MCF 10A (cell line): ENCODE measurements around the gene CWC27. TPM values are rescaled to one million over a fixed set of nuclear protein-coding genes. Genes with fewer than 3 reads are reported as not detected.

ENCODE experiments used
- BruUV-seq: library from RNA; stranded (reverse); fragments of 400-500 nt; replicated peaks from 2 replicates; lab custom pipeline; 2021; lab: Mats Ljungman, UMichigan
- CTCF ChIA-PET: fragments of 300-600 bp; sonication (Branson Sonifier 250); formaldehyde crosslinking; extraction: SDS; loops from one replicate; lab custom pipeline; 2021; ENCODE audit warnings: antibody characterized with exemption, inconsistent platforms; lab: Yijun Ruan, JAX
- POLR2A ChIA-PET: fragments of 300-600, 350-650 bp; sonication (Branson Sonifier 250); formaldehyde crosslinking; extraction: SDS; loops from one replicate; lab custom pipeline; 2020; ENCODE audit warnings: antibody characterized with exemption, inconsistent platforms; lab: Yijun Ruan, JAX
- DNase-seq: peaks from one replicate; pipeline ENCODE4 v3.0.0-alpha.2; 2018; ENCODE audit not compliant: unreplicated experiment
- H3K27ac Mint-ChIP-seq: one replicate; pipeline ENCODE4 v1.8.0; 2022; ENCODE audit warnings: mild to moderate bottlenecking, low read depth, mixed read lengths; ENCODE audit not compliant: unreplicated experiment
- H3K27me3 Mint-ChIP-seq: one replicate; pipeline ENCODE4 v1.8.0; 2022; ENCODE audit warnings: mixed read lengths; ENCODE audit not compliant: insufficient read depth, unreplicated experiment
- H3K36me3 Mint-ChIP-seq: one replicate; pipeline ENCODE4 v1.8.0; 2022; ENCODE audit warnings: mild to moderate bottlenecking, moderate library complexity, mixed read lengths; ENCODE audit not compliant: insufficient read depth, unreplicated experiment
- H3K4me1 Mint-ChIP-seq: one replicate; pipeline ENCODE4 v1.8.0; 2022; ENCODE audit warnings: mixed read lengths; ENCODE audit not compliant: insufficient read depth, unreplicated experiment
- H3K4me3 Mint-ChIP-seq: one replicate; pipeline ENCODE4 v1.8.0; 2022; ENCODE audit warnings: mild to moderate bottlenecking, moderate library complexity, mixed read lengths; ENCODE audit not compliant: unreplicated experiment
- H3K9me3 Mint-ChIP-seq: one replicate; pipeline ENCODE4 v1.8.0; 2022; ENCODE audit warnings: mixed read lengths; ENCODE audit not compliant: unreplicated experiment
- CTCF ChIP-seq: fragments of 200-600 bp; IDR thresholded peaks from one replicate; pipeline ENCODE4 v1.8.0; 2022; ENCODE audit warnings: antibody characterized with exemption, mild to moderate bottlenecking; ENCODE audit not compliant: unreplicated experiment
- intact Hi-C: fragments of 100-400 bp; cut with micrococcal nuclease; formaldehyde crosslinking; loops from 2 replicates; pipeline ENCODE4 v1.14.1; 2022
- total RNA-seq: library from RNA; stranded (reverse); gene quantifications from 2 replicates; pipeline ENCODE4 v1.2.3, GENCODE V29; 2022

CWC27 gene
- total RNA-seq, 1 experiment from 2014 or later = 34.2 TPM

- CTCF ChIA-PET = interaction anchor here (0.6 to 7.2 kb wide), 30 partner anchors 10 to 700 kb away, joined by 3 to 91 read pairs (median 4); partner anchors contain the start of gene SREK1IP1
Measured at GRCh38 chr5:64784451-64785025, 15.8 kb downstream of the CWC27 start.

GRCh38 chr5:64786372-64786771, 17.6 kb downstream of the CWC27 start:
- Mint-ChIP-seq H3K4me1 (peaks cover 9% of the 10 kb centered on the region), H3K4me3 (no peak overlapping the region), H3K36me3 (peaks cover 22% of the 10 kb centered on the region), H3K27ac (no peak overlapping the region), H3K27me3 (no peaks in the 10 kb centered on the region), H3K9me3 (no peaks in the 10 kb centered on the region)
- intact Hi-C loops = loop anchor here (10.0 kb wide), 1 partner anchor 642 kb away; no protein-coding TSS in a partner anchor
- BruUV-seq = no TSS peak
- DNase-seq = no peak
- ChIA-PET POLR2A (interaction anchor here (0.6 kb wide), 1 partner anchor 925 kb away, joined by 3 read pairs; no protein-coding TSS in a partner anchor), CTCF (interaction anchor here (3.4 to 7.2 kb wide), 2 partner anchors 152 to 155 kb away, joined by 27 to 91 read pairs; no protein-coding TSS in a partner anchor)
- no peak for TF ChIP-seq CTCF

More at GRCh38 chr5:64784451-64785025, 15.8 kb downstream of the CWC27 start:
- no peak overlapping the region for H3K27ac Mint-ChIP-seq
- H3K27me3 Mint-ChIP-seq = no peaks in the 10 kb centered on the region
- no peak overlapping the region for H3K4me3 Mint-ChIP-seq
- H3K9me3 Mint-ChIP-seq = no peaks in the 10 kb centered on the region
- TF ChIP-seq CTCF = peak; percentile 73
- POLR2A ChIA-PET = interaction anchor here (3.0 kb wide), 1 partner anchor 16 kb away, joined by 13 read pairs; the partner anchor contains the start of genes CWC27 and SREK1IP1
- BruUV-seq = no TSS peak
- peaks cover 5% of the 10 kb centered on the region for H3K4me1 Mint-ChIP-seq
- DNase-seq = peak; percentile 83
- H3K36me3 Mint-ChIP-seq = peaks cover 22% of the 10 kb centered on the region
- intact Hi-C loops = loop anchor here (1.0 to 10.0 kb wide), 3 partner anchors 149 to 640 kb away; no protein-coding TSS in a partner anchor

GRCh38 chr5:64788156-64788555, 19.4 kb downstream of the CWC27 start:
- Mint-ChIP-seq H3K36me3 (peaks cover 22% of the 10 kb centered on the region), H3K27me3 (no peaks in the 10 kb centered on the region), H3K27ac (no peak overlapping the region), H3K4me1 (peaks cover 9% of the 10 kb centered on the region), H3K9me3 (no peaks in the 10 kb centered on the region), H3K4me3 (no peak overlapping the region)
- BruUV-seq = no TSS peak
- no peak for TF ChIP-seq CTCF
- ChIA-PET POLR2A (no interaction called here), CTCF (interaction anchor here (1.1 to 1.2 kb wide), 2 partner anchors 12 to 156 kb away, joined by 3 read pairs; no protein-coding TSS in a partner anchor)
- DNase-seq = no peak
- intact Hi-C loops = loop anchor here (10.0 kb wide), 1 partner anchor 643 kb away; no protein-coding TSS in a partner anchor

GRCh38 chr5:64789457-64789856, 20.7 kb downstream of the CWC27 start:
- BruUV-seq = no TSS peak
- POLR2A ChIA-PET = interaction anchor here (0.6 kb wide), 1 partner anchor 17 kb away, joined by 3 read pairs; no protein-coding TSS in a partner anchor

More at GRCh38 chr5:64789457-64789856, 20.7 kb downstream of the CWC27 start:
- no peak overlapping the region for H3K27ac Mint-ChIP-seq
- CTCF ChIA-PET = no interaction called here
- H3K36me3 Mint-ChIP-seq = peaks cover 17% of the 10 kb centered on the region
- H3K9me3 Mint-ChIP-seq = no peaks in the 10 kb centered on the region
- no peaks in the 10 kb centered on the region for H3K27me3 Mint-ChIP-seq
- no peak for DNase-seq
- H3K4me3 Mint-ChIP-seq = no peak overlapping the region
- peaks cover 5% of the 10 kb centered on the region for H3K4me1 Mint-ChIP-seq
- no peak for TF ChIP-seq CTCF
- intact Hi-C loops = loop anchor here (10.0 kb wide), 1 partner anchor 645 kb away; no protein-coding TSS in a partner anchor
